ENCODE results near the gene MGAT1.

DNA sequence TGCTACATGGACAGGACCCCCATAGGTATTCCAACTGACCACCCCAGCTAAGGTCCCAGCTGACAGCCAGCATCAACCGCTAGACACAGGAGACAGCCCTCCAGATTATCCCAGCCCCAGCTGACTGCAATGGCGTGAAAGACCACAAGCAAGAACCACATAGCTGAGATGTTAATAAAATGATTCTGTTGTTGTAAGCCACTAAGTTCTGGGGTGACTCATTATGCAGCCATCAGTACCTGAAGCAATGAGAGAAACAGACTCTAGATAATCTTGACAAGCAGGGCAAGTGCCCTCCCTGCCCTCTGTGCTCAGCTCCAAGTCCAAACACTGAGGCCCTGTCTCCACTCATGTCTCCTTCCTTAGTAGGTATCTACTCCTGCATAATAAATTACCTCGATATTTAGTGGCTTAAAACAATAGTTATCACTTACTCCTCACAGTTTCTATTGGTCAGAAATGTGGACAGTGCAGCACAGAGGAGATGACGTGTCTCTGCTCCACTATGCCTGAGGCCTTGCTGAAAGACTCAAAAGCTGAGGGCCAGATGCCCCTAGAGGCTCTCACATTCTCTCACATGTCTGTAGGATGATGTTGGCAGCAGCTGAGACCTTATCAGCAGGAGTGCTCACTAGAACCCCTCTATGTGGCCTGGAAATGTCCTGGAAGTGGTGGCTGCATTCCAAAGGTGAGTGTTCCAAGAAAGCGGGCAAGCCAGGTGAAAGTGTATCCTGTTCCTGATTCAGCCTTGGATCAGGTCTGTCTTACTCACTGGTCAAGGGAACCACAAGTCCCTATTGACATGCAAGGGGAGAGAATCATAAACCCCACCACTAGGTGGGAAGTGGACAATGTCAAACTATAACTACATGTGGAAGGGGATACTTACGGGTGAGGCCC lies 2.5 kb downstream of the MGAT1 start:
- TF ChIP-seq, protein P1, sequence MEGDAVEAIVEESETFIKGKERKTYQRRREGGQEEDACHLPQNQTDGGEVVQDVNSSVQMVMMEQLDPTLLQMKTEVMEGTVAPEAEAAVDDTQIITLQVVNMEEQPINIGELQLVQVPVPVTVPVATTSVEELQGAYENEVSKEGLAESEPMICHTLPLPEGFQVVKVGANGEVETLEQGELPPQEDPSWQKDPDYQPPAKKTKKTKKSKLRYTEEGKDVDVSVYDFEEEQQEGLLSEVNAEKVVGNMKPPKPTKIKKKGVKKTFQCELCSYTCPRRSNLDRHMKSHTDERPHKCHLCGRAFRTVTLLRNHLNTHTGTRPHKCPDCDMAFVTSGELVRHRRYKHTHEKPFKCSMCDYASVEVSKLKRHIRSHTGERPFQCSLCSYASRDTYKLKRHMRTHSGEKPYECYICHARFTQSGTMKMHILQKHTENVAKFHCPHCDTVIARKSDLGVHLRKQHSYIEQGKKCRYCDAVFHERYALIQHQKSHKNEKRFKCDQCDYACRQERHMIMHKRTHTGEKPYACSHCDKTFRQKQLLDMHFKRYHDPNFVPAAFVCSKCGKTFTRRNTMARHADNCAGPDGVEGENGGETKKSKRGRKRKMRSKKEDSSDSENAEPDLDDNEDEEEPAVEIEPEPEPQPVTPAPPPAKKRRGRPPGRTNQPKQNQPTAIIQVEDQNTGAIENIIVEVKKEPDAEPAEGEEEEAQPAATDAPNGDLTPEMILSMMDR (IDR thresholded peaks at IDR 0.05; ENCODE audit: insufficient read depth, low read depth, low read length) = peak; percentile 23
- TF ChIP-seq EZH2 (IDR thresholded peaks at IDR 0.05; ENCODE audit: insufficient read depth, low read length) = no peak

Data from astrocyte (in vitro differentiated cells and primary cell).